ENCODE data around the gene LHPP. TPM values are rescaled to one million over a fixed set of nuclear protein-coding genes. Genes with fewer than 3 reads are reported as not detected.

LHPP gene
- total and polyA plus RNA-seq, 2 experiments from 2014 or later = 19.0 to 22.9 TPM

DNA sequence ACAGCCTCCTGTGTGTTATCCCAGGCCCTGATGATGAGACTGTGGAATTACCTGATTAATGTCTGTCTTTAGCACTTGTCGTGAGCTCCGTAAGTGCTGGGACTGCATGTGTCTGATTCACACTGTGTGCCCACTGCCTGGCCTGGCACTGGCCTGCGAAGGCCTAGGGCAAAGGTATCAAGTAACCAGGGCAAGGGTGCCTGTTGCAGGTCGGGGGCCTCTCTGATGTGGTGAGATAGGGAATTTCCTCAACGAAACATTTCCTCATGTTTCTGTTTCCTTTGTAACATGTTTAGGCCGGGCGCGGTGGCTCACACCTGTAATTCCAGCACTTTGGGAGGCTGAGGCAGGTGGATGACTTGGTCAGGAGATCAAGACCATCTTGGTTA lies 50.4 kb downstream of the LHPP start:
- Histone ChIP-seq H3K27me3 (replicated peaks; ENCODE audit: insufficient read depth) (no peaks in the 10 kb centered on the region), H3K4me1 (ENCODE audit: insufficient read depth) (no peaks in the 10 kb centered on the region), H3K9ac (no peak overlapping the region), H3F3A (ENCODE audit: insufficient read depth) (no peaks in the 10 kb centered on the region), H3K9me3 (ENCODE audit: low read depth) (no peaks in the 10 kb centered on the region), H4K20me1 (ENCODE audit: insufficient read depth) (no peaks in the 10 kb centered on the region), H3K9me2 (ENCODE audit: insufficient read depth) (no peaks in the 10 kb centered on the region), H3K36me3 (ENCODE audit: low read depth) (no peaks in the 10 kb centered on the region), H3K27ac (no peak overlapping the region), H3K79me2 (ENCODE audit: insufficient read depth) (no peaks in the 10 kb centered on the region), H3K4me2 (ENCODE audit: unreplicated experiment) (no peak overlapping the region), H3K4me3 (no peak overlapping the region), H2AFZ (no peak overlapping the region)
- 88 to 91% methylated on average over 8 of the region's 8 CpGs for WGBS, 2 experiments (ENCODE audit: low coverage in 1 of 2, low lambda C conversion rate in 2 of 2, missing lambda C conversion rate in 2 of 2)
- DNase-seq = no peak
- in situ Hi-C loops (cut with MboI) = no loop called here
- no peak for TF ChIP-seq EZH2phosphoT487 (IDR thresholded peaks at IDR 0.05; ENCODE audit: insufficient read depth, low read depth)
- no peak for TF ChIP-seq EZH2 (IDR thresholded peaks at IDR 0.05; ENCODE audit: insufficient read depth, poor library complexity, severe bottlenecking)

DNA sequence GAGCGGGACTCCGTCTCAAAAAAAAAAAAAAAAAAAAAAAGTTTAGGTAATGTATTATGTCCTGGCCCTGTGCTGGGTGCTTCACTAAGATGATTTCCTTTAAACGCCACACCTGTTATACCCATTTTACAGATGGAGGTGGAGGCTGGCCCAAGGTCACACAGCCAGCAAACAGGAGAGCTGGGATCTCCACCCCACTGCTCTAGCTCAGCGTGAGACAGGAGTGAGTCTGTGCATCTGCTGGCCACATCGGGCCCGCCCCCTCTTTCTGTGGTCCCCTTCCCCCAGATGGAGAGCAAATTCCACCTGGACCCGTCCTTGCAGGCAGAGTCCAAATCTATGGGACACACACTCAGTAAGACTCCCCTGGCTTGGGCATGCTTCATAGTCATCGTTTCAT lies 51.0 kb downstream of the LHPP start:
- Histone ChIP-seq H2AFZ (no peak overlapping the region), H4K20me1 (ENCODE audit: insufficient read depth) (no peaks in the 10 kb centered on the region), H3K27ac (no peak overlapping the region), H3K27me3 (replicated peaks; ENCODE audit: insufficient read depth) (no peaks in the 10 kb centered on the region), H3K9me3 (ENCODE audit: low read depth) (no peaks in the 10 kb centered on the region), H3K4me3 (no peak overlapping the region), H3K4me2 (ENCODE audit: unreplicated experiment) (no peak overlapping the region), H3K4me1 (ENCODE audit: insufficient read depth) (no peaks in the 10 kb centered on the region), H3F3A (ENCODE audit: insufficient read depth) (no peaks in the 10 kb centered on the region), H3K36me3 (ENCODE audit: low read depth) (no peaks in the 10 kb centered on the region), H3K9me2 (ENCODE audit: insufficient read depth) (no peaks in the 10 kb centered on the region), H3K9ac (no peak overlapping the region), H3K79me2 (ENCODE audit: insufficient read depth) (no peaks in the 10 kb centered on the region)
- TF ChIP-seq EZH2 (IDR thresholded peaks at IDR 0.05; ENCODE audit: insufficient read depth, poor library complexity, severe bottlenecking) (no peak), EZH2phosphoT487 (IDR thresholded peaks at IDR 0.05; ENCODE audit: insufficient read depth, low read depth) (no peak)
- WGBS, 2 experiments (ENCODE audit: low coverage in 1 of 2, low lambda C conversion rate in 2 of 2, missing lambda C conversion rate in 2 of 2) = 89 to 96% methylated on average over 6 to 8 of the region's 8 CpGs
- in situ Hi-C loops (cut with MboI) = no loop called here
- no peak for DNase-seq

DNA sequence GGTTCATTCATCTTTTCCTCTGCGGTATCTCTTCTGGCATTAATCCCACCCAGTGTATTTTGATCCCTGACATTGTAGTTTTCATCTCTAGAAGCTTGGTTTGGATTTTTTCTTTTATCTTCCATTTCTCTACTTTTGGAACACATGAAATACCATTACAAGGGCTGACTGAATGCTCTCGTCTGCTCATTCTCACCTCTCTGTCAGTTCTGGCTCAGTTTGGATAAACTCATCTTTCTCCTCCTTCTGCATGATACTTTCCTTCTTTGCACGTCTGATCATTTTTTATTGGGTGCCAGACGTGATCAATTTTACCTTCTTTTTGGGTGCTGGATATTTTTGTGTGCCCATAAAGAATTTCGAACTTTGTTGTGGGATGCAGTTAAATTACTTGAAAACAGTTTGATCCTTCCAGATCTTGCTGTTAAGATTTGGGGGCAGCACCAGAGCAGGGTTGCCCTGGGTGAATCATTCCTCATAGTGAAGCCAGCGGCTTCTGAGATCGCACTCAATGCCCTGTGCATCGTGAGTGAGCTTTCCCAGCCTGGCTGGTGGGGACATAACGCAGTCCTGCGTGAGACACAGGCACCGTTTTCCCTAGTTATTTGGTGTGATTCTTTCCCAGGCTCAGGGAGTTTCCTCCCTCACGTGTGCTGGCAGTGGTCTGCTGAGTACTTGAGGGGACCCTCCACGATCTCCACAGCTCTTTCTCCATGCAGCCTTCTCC lies 53.8 kb downstream of the LHPP start:
- no peak for DNase-seq
- in situ Hi-C loops (cut with MboI) = no loop called here
- Histone ChIP-seq H3K36me3 (ENCODE audit: low read depth) (no peaks in the 10 kb centered on the region), H3K9me2 (ENCODE audit: insufficient read depth) (no peaks in the 10 kb centered on the region), H3F3A (ENCODE audit: insufficient read depth) (no peaks in the 10 kb centered on the region), H3K27me3 (replicated peaks; ENCODE audit: insufficient read depth) (no peaks in the 10 kb centered on the region), H3K9me3 (ENCODE audit: low read depth) (no peaks in the 10 kb centered on the region), H3K4me1 (ENCODE audit: insufficient read depth) (no peaks in the 10 kb centered on the region), H2AFZ (no peak overlapping the region), H3K4me3 (no peak overlapping the region), H3K27ac (no peak overlapping the region), H3K79me2 (ENCODE audit: insufficient read depth) (no peaks in the 10 kb centered on the region), H3K4me2 (ENCODE audit: unreplicated experiment) (no peak overlapping the region), H4K20me1 (ENCODE audit: insufficient read depth) (no peaks in the 10 kb centered on the region), H3K9ac (no peak overlapping the region)
- no peak for TF ChIP-seq EZH2 (IDR thresholded peaks at IDR 0.05; ENCODE audit: insufficient read depth, poor library complexity, severe bottlenecking)
- TF ChIP-seq EZH2phosphoT487 (IDR thresholded peaks at IDR 0.05; ENCODE audit: insufficient read depth, low read depth) = no peak
- WGBS, 2 experiments (ENCODE audit: low coverage in 1 of 2, low lambda C conversion rate in 2 of 2, missing lambda C conversion rate in 2 of 2) = 73 to 75% methylated on average over 13 of the region's 13 CpGs

DNA sequence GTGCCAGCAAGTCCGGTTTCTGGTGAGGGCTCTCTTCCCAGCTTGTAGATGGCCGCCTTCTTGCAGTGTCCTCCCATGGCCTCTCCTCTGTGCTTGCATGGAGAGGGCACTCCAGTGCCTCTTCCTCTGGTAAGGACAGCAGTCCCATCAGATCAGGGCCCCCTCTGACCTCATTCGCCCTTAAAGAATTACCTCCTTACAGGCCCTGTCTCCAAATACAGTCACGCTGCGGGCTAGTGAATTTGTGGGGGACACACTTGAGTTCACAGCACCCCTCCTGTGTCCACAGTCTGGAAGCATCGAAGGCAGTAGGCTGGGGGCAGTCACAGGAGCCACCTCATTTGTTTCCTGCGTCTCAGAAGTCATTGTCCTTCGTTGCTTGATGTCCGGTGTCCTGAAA lies 54.6 kb downstream of the LHPP start:
- Histone ChIP-seq H3K9me3 (ENCODE audit: low read depth) (no peaks in the 10 kb centered on the region), H4K20me1 (ENCODE audit: insufficient read depth) (no peaks in the 10 kb centered on the region), H3F3A (ENCODE audit: insufficient read depth) (no peaks in the 10 kb centered on the region), H3K36me3 (ENCODE audit: low read depth) (no peaks in the 10 kb centered on the region), H3K9ac (no peak overlapping the region), H3K4me2 (ENCODE audit: unreplicated experiment) (no peak overlapping the region), H3K79me2 (ENCODE audit: insufficient read depth) (no peaks in the 10 kb centered on the region), H3K27ac (no peak overlapping the region), H3K4me3 (no peak overlapping the region), H3K9me2 (ENCODE audit: insufficient read depth) (no peaks in the 10 kb centered on the region), H2AFZ (no peak overlapping the region), H3K27me3 (replicated peaks; ENCODE audit: insufficient read depth) (no peaks in the 10 kb centered on the region), H3K4me1 (ENCODE audit: insufficient read depth) (no peaks in the 10 kb centered on the region)
- TF ChIP-seq EZH2 (IDR thresholded peaks at IDR 0.05; ENCODE audit: insufficient read depth, poor library complexity, severe bottlenecking) (no peak), EZH2phosphoT487 (IDR thresholded peaks at IDR 0.05; ENCODE audit: insufficient read depth, low read depth) (no peak)
- DNase-seq = no peak
- 86 to 89% methylated on average over 9 of the region's 9 CpGs for WGBS, 2 experiments (ENCODE audit: low coverage in 1 of 2, low lambda C conversion rate in 2 of 2, missing lambda C conversion rate in 2 of 2)
- in situ Hi-C loops (cut with MboI) = no loop called here

Measured in GM23248 (cell line).